ENCODE measurements around the gene NDUFV2.

The NDUFV2 gene

DNA sequence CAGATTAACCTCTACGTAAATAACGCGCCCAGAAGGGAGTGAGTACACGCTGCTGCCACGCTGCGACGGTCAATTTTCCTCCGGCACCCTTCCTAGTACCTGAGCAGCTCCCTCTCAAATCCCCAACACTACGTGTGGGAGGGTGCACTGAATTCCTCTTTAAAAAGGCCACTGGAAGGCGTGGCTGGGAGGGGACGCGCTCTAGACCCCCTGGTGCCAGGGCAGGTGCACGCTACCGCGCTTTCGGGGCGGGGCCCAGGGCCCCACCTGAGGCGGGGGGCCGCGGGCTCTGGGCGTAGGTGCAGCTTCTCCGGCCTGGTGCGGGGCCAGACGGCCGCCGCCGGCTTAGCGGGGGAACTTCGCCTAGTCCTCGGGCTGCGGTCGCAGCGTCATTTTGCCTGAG is 33.4 kb downstream of the NDUFV2 start:
- no peak for DNase-seq (ENCODE audit: low read depth)
- TF ChIP-seq, protein P1, sequence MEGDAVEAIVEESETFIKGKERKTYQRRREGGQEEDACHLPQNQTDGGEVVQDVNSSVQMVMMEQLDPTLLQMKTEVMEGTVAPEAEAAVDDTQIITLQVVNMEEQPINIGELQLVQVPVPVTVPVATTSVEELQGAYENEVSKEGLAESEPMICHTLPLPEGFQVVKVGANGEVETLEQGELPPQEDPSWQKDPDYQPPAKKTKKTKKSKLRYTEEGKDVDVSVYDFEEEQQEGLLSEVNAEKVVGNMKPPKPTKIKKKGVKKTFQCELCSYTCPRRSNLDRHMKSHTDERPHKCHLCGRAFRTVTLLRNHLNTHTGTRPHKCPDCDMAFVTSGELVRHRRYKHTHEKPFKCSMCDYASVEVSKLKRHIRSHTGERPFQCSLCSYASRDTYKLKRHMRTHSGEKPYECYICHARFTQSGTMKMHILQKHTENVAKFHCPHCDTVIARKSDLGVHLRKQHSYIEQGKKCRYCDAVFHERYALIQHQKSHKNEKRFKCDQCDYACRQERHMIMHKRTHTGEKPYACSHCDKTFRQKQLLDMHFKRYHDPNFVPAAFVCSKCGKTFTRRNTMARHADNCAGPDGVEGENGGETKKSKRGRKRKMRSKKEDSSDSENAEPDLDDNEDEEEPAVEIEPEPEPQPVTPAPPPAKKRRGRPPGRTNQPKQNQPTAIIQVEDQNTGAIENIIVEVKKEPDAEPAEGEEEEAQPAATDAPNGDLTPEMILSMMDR (IDR thresholded peaks at IDR 0.05; ENCODE audit: low read depth, low read length, missing control alignments), result no peak
- H3K4me3 ChIP-seq (ENCODE audit: low read depth, low read length), result peak overlapping the region; percentile 64

DNA sequence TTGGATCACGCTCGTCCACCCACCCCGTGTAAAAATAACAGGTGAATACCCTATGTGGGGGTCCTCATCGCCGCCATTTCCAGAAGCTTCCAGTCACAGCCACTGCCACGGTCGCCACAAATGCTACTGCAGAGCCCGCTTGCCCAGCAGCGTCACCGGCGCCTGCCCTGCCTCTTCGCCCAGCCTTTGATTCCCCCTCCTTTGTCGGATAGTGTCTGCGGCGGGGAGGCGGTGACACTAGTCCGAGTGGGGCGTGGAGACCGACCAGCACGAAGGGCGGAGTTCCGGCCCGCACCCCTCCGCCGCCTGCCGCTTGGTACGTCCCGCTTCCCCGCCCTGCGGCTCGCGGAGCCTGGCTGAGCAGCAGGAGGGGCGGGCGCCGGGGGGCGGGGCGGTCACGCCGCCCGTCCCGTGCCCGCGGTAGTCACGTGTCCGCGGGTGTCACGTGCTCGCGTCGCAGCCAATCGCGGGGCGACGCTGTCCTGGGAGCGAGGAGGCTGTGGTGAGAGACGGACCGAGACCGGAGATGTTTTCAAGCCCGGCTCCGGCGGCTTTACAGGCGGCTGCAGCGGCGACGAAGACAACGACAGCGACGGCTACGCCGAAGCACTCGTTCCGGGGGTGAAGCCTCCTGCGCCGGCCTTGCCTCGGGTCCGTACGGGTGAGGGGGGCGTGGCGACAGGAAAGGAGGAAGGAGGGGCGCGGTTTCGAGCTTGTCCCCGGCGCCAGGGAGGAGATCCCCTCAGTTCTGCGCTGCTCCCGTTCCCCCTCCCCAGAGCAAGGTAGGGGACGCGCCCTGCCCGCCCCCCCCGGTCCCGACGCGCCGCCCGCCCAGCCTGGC is 34.0 kb downstream of the NDUFV2 start, which contains the start of gene ANKRD12:
Gene ANKRD12, plus strand, starts transcription at position 467 of the 841 bp plus-strand sequence. CDS start 45,652 bp downstream, outside the sequence.
- peak; percentile 94 for DNase-seq (ENCODE audit: low read depth)
- H3K4me3 ChIP-seq (ENCODE audit: low read depth, low read length), result peak within 1 kb of the TSS; percentile 99
- TF ChIP-seq, protein P1 (IDR thresholded peaks at IDR 0.05; ENCODE audit: low read depth, low read length, missing control alignments), result no peak

DNA sequence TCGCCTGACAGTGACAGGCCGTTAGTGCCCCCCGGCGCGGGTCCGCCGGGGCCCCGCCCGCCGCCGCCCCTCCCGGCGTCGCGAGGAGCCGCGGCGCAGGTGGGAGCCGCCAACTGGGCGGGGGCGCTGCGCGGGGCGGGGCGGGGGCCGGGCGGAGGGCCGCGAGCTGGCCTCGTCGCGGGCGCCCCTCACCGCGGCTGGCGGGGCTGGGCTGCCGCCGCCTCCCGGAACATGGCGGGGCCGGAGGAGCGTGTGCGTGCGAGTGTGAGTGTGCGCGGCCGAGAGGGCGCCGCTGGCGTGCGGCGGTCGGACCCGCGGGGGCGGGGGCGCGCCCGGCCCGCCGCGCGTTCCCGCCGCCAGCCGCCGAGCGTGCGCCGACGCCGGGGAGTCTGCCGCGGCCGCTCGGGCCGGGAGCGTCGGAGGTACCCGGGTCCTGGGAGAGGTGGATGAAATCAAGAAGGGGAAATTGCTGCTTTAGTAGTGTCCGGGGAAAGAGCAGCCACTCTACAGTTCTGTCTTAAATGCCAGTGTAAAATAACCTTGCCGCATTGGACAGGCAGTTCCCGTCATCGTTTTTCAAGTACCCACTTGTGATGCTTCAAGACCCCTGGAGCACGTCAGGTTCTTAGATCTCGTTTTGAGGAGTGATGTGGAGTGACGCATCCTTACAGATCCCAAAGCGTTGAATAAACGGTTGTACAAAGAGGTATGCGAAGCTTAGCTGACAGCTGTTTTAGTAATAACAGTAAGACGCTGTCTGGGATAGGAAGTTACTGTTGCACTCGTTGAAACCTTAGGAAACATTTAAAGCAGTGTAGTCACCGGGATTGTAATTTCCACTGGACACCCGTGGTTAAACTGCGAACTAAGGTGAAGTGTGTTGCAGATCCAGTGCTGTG is 34.9 kb downstream of the NDUFV2 start:
- TF ChIP-seq, protein P1 (IDR thresholded peaks at IDR 0.05; ENCODE audit: low read depth, low read length, missing control alignments), result no peak
- peak overlapping the region; percentile 99 for H3K4me3 ChIP-seq (ENCODE audit: low read depth, low read length)
- no peak for DNase-seq (ENCODE audit: low read depth)

DNA sequence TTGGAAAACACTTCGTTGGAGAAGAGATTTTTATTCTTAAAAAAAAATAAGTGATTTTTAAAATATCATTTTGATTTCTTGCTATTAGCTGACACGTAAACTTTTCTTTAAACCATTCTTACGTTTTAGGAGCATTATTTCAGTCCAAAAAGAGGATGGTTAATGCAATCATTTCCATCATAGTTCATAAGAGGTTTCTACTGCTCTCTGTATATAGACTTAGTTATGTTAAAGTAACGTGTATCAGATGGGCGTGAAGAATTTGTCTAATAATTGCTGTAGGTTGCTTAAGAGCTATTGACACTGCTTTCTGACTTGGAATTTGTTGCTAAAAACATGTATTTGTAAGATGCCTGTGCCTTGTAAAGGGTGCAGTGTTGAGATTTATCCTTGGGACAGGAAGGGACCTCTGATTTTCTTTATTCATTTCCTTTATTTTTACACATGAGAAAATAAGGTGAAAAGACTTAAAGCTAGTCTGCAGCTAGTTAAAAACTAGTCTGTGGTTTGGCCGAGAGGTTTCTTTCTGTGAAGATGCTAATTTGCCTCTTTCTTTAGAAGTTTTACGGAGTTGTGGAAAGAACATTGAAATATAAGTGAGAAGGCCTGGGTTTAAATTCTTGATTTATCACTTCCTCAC is 37.0 kb downstream of the NDUFV2 start:
- DNase-seq (ENCODE audit: low read depth), result no peak
- H3K4me3 ChIP-seq (ENCODE audit: low read depth, low read length), result peak overlapping the region; percentile 99
- TF ChIP-seq, protein P1 (IDR thresholded peaks at IDR 0.05; ENCODE audit: low read depth, low read length, missing control alignments), result no peak

DNA sequence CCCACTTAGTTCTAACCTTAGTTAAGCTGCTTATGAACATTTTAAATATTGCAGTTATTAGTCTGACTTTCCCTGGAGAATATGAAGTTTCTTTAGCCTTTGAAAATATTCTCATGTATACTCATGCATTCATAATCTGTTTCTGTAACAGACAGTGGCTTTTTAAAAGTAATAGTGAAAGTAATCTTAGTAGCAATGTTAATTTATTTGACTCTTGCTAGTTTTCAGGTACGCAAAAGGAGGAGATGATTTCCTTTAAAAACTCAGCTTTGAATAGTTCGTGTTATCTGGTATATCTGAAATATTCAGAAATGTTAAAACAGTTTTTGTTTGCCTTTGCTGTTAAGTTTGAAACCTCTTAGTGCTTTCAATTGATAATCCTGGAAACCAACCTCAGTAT is 37.9 kb downstream of the NDUFV2 start:
- TF ChIP-seq, protein P1 (IDR thresholded peaks at IDR 0.05; ENCODE audit: low read depth, low read length, missing control alignments), result no peak
- DNase-seq (ENCODE audit: low read depth), result no peak
- H3K4me3 ChIP-seq (ENCODE audit: low read depth, low read length), result peak overlapping the region; percentile 99; the same call in 1 of the 2 replicates

DNA sequence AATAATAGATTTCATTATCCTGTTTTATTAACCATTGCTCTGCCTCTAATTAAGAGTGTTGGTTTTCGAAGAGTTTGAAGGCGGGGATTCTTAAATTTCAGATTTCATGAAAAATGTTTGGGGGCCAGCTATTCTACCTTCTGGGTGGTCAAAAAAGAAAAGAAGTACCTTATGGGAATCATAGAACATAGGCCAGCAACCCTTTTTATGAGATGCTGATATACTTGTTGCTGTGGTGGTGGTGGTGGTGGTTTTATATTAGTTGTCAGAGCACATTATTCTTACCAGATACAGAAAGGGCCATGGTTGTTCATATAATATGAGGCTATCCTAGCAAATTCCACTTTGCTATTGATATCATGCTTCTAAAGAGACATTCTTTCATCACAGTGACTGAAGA is 38.5 kb downstream of the NDUFV2 start:
- no peak for DNase-seq (ENCODE audit: low read depth)
- peak overlapping the region; percentile 0; the same call in 1 of the 2 replicates for H3K4me3 ChIP-seq (ENCODE audit: low read depth, low read length)
- TF ChIP-seq, protein P1 (IDR thresholded peaks at IDR 0.05; ENCODE audit: low read depth, low read length, missing control alignments), result no peak

All from GM12864 (cell line).